Measurements from ENCODE around the gene FKRP.
A peak's percentile ranks its signal among the peaks of the same experiment; 100 is the strongest.

Gene FKRP

GRCh38 chr19:46748325-46749109 lies 2.7 kb downstream of the FKRP start:
- peak; percentile 63 for TF ChIP-seq CTCF (IDR thresholded peaks at IDR 0.05)

GRCh38 chr19:46753420-46754155 lies 7.7 kb downstream of the FKRP start:
- TF ChIP-seq CTCF (IDR thresholded peaks at IDR 0.05) = no peak

DNA sequence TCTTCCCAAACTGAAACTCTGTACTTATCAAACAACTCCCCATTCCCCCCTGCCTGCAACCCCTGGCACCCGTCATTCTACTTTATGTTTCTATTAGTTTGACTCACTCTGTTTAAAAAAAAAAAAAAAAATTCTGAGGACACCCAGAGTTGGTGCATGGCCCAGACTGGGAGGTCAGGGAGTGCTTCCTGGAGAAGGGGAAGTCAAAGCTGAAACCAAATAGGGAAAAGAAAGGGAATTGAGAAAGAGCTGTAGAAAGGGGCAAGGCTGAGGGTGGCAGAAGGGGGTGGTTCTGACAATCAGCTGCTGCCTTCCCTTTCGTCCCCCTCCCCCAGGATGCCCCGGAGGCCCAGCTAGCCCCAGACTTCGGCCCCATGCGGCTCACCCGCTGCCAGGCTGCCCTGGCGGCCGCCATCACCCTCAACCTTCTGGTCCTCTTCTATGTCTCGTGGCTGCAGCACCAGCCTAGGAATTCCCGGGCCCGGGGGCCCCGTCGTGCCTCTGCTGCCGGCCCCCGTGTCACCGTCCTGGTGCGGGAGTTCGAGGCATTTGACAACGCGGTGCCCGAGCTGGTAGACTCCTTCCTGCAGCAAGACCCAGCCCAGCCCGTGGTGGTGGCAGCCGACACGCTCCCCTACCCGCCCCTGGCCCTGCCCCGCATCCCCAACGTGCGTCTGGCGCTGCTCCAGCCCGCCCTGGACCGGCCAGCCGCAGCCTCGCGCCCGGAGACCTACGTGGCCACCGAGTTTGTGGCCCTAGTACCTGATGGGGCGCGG lies 9.4 kb downstream of the FKRP start:
- TF ChIP-seq CTCF (IDR thresholded peaks at IDR 0.05) = no peak

DNA sequence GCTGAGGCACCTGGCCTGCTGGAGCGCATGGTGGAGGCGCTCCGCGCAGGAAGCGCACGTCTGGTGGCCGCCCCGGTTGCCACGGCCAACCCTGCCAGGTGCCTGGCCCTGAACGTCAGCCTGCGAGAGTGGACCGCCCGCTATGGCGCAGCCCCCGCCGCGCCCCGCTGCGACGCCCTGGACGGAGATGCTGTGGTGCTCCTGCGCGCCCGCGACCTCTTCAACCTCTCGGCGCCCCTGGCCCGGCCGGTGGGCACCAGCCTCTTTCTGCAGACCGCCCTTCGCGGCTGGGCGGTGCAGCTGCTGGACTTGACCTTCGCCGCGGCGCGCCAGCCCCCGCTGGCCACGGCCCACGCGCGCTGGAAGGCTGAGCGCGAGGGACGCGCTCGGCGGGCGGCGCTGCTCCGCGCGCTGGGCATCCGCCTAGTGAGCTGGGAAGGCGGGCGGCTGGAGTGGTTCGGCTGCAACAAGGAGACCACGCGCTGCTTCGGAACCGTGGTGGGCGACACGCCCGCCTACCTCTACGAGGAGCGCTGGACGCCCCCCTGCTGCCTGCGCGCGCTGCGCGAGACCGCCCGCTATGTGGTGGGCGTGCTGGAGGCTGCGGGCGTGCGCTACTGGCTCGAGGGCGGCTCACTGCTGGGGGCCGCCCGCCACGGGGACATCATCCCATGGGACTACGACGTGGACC lies 10.1 kb downstream of the FKRP start:
- TF ChIP-seq CTCF (IDR thresholded peaks at IDR 0.05) = no peak

DNA sequence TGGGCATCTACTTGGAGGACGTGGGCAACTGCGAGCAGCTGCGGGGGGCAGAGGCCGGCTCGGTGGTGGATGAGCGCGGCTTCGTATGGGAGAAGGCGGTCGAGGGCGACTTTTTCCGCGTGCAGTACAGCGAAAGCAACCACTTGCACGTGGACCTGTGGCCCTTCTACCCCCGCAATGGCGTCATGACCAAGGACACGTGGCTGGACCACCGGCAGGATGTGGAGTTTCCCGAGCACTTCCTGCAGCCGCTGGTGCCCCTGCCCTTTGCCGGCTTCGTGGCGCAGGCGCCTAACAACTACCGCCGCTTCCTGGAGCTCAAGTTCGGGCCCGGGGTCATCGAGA lies 10.7 kb downstream of the FKRP start:
- no peak for TF ChIP-seq CTCF (IDR thresholded peaks at IDR 0.05)

- no peak for TF ChIP-seq CTCF (IDR thresholded peaks at IDR 0.05)
Measured at GRCh38 chr19:46759206-46759605, 13.3 kb downstream of the FKRP start.

DNA sequence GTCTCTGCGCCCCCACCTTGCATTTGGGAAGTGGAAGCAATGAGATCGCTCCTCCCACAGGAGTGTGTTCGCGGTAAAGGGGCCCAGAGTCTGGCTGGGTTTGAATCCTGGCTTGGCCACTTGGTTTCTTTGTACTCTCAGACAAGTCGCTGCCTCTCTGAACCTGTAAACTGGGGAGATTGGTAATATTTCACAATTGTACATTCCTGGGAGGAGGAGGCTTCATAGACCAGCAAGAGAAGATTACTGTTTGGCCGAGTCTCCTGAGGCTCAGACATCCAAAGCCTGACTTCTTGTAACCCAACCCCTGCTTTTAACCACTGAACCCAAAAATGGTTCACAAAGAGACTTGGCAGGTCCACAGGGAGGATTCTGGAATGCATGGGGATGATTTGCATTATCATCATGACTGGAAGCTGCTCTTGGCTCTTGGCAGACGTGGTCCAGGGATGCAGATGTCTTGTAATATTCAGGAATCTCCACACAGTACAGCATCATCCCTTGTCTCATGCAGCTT lies 14.0 kb downstream of the FKRP start:
- TF ChIP-seq CTCF (IDR thresholded peaks at IDR 0.05) = no peak
